ENCODE data around the gene ADGRD2.

DNA sequence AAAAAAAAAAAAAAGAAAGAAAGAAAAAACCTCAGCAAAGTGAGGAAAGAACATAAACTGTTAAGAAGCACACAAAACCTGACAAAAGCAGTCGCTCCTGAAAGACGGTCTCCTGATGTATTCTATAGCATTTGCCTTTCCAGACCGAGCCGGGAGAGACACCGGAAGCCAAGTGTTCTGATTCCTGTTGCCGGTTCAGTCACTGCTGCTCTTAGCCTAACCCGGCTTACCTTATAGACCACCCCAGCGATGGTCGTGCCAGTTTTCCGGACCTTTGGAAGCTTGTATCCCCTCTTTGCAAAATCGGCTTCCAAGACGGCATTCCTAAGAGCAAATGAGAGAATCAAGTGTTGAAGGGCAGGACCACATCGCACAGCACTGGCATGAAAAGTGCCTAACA, 35.6 kb upstream of the ADGRD2 start:
- no peak for TF ChIP-seq EZH2phosphoT487 (IDR thresholded peaks at IDR 0.05; ENCODE audit: low read depth)
- TF ChIP-seq, protein P1, sequence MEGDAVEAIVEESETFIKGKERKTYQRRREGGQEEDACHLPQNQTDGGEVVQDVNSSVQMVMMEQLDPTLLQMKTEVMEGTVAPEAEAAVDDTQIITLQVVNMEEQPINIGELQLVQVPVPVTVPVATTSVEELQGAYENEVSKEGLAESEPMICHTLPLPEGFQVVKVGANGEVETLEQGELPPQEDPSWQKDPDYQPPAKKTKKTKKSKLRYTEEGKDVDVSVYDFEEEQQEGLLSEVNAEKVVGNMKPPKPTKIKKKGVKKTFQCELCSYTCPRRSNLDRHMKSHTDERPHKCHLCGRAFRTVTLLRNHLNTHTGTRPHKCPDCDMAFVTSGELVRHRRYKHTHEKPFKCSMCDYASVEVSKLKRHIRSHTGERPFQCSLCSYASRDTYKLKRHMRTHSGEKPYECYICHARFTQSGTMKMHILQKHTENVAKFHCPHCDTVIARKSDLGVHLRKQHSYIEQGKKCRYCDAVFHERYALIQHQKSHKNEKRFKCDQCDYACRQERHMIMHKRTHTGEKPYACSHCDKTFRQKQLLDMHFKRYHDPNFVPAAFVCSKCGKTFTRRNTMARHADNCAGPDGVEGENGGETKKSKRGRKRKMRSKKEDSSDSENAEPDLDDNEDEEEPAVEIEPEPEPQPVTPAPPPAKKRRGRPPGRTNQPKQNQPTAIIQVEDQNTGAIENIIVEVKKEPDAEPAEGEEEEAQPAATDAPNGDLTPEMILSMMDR (IDR thresholded peaks at IDR 0.05; ENCODE audit: low read depth, low read length), result no peak

All from OCI-LY3 (cell line).